Measurements from ENCODE around the gene SMS. TPM values are rescaled to one million over a fixed set of nuclear protein-coding genes. Genes with fewer than 3 reads are reported as not detected.

SMS gene
- total and polyA plus RNA-seq, 4 donors: 54.3 to 110 (median 84.8) TPM

- 78% methylated on average over 2 of the region's 4 CpGs for WGBS (ENCODE audit: insufficient coverage)
- no peak for DNase-seq (ENCODE audit: low read depth in 4 of 6, low spot score in 6 of 6)
- Histone ChIP-seq H3K36me3 (ENCODE audit: control insufficient read depth, insufficient read depth, low read length) (peaks cover 17% of the 10 kb centered on the region), H3K4me3 (ENCODE audit: low read depth, low read length) (no peak overlapping the region), H3K9me3 (ENCODE audit: control insufficient read depth, insufficient read depth, low read length) (no peaks in the 10 kb centered on the region), H3K27me3 (ENCODE audit: control insufficient read depth, insufficient read depth, low read length) (peaks cover 4% of the 10 kb centered on the region), H3K4me1 (ENCODE audit: control insufficient read depth, insufficient read depth, low read length) (no peaks in the 10 kb centered on the region), H3K27ac (ENCODE audit: low read depth, low read length) (no peak overlapping the region)
These were observed 48.9 kb downstream of the SMS start for GRCh38 chrX:21989384-21989783.

GRCh38 chrX:21990832-21991231, 50.3 kb downstream of the SMS start:
- H3K36me3 ChIP-seq (ENCODE audit: control insufficient read depth, insufficient read depth, low read length): peaks cover 17% of the 10 kb centered on the region
- no peak overlapping the region for H3K4me3 ChIP-seq (ENCODE audit: low read depth, low read length)
- 87% methylated on average over 3 of the region's 8 CpGs for WGBS (ENCODE audit: insufficient coverage)
- DNase-seq (ENCODE audit: low read depth in 4 of 6, low spot score in 6 of 6): no peak
- H3K9me3 ChIP-seq (ENCODE audit: control insufficient read depth, insufficient read depth, low read length): no peaks in the 10 kb centered on the region
- H3K27ac ChIP-seq (ENCODE audit: low read depth, low read length): no peak overlapping the region
- H3K27me3 ChIP-seq (ENCODE audit: control insufficient read depth, insufficient read depth, low read length): peaks cover 4% of the 10 kb centered on the region
- no peaks in the 10 kb centered on the region for H3K4me1 ChIP-seq (ENCODE audit: control insufficient read depth, insufficient read depth, low read length)

GRCh38 chrX:21991504-21991903, 51.0 kb downstream of the SMS start:
- H3K4me1 ChIP-seq (ENCODE audit: control insufficient read depth, insufficient read depth, low read length): no peaks in the 10 kb centered on the region
- no peak overlapping the region for H3K27ac ChIP-seq (ENCODE audit: low read depth, low read length)
- H3K9me3 ChIP-seq (ENCODE audit: control insufficient read depth, insufficient read depth, low read length): no peaks in the 10 kb centered on the region
- WGBS (ENCODE audit: insufficient coverage): no CpG with 5 or more reads among the region's 3 CpGs
- DNase-seq (ENCODE audit: low read depth in 4 of 6, low spot score in 6 of 6): no peak
- peaks cover 4% of the 10 kb centered on the region for H3K27me3 ChIP-seq (ENCODE audit: control insufficient read depth, insufficient read depth, low read length)
- H3K4me3 ChIP-seq (ENCODE audit: low read depth, low read length): no peak overlapping the region
- H3K36me3 ChIP-seq (ENCODE audit: control insufficient read depth, insufficient read depth, low read length): peaks cover 17% of the 10 kb centered on the region

- Histone ChIP-seq H3K4me3 (ENCODE audit: low read depth, low read length) (no peak overlapping the region), H3K9me3 (ENCODE audit: control insufficient read depth, insufficient read depth, low read length) (no peaks in the 10 kb centered on the region), H3K27me3 (ENCODE audit: control insufficient read depth, insufficient read depth, low read length) (peaks cover 4% of the 10 kb centered on the region), H3K4me1 (ENCODE audit: control insufficient read depth, insufficient read depth, low read length) (no peaks in the 10 kb centered on the region), H3K36me3 (ENCODE audit: control insufficient read depth, insufficient read depth, low read length) (peaks cover 15% of the 10 kb centered on the region), H3K27ac (ENCODE audit: low read depth, low read length) (no peak overlapping the region)
- DNase-seq (ENCODE audit: low read depth in 4 of 6, low spot score in 6 of 6): no peak
- 84% methylated on average over 6 of the region's 8 CpGs for WGBS (ENCODE audit: insufficient coverage)
These were observed 52.8 kb downstream of the SMS start for GRCh38 chrX:21993265-21993664.

GRCh38 chrX:21996872-21997455, 56.5 kb downstream of the SMS start:
- peak in 2 of 6 donors; percentile 26 to 59 for DNase-seq (ENCODE audit: low read depth in 4 of 6, low spot score in 6 of 6)
- peak overlapping the region; percentile 29 for H3K27ac ChIP-seq (ENCODE audit: low read depth, low read length)
- no peaks in the 10 kb centered on the region for H3K4me1 ChIP-seq (ENCODE audit: control insufficient read depth, insufficient read depth, low read length)
- no peak overlapping the region for H3K4me3 ChIP-seq (ENCODE audit: low read depth, low read length)
- H3K9me3 ChIP-seq (ENCODE audit: control insufficient read depth, insufficient read depth, low read length): peaks cover 2% of the 10 kb centered on the region
- H3K27me3 ChIP-seq (ENCODE audit: control insufficient read depth, insufficient read depth, low read length): no peaks in the 10 kb centered on the region
- WGBS (ENCODE audit: insufficient coverage): 50% methylated on average over 8 of the region's 10 CpGs
- peaks cover 8% of the 10 kb centered on the region for H3K36me3 ChIP-seq (ENCODE audit: control insufficient read depth, insufficient read depth, low read length)

GRCh38 chrX:21998037-21998436, 57.5 kb downstream of the SMS start:
- Histone ChIP-seq H3K9me3 (ENCODE audit: control insufficient read depth, insufficient read depth, low read length) (peaks cover 2% of the 10 kb centered on the region), H3K36me3 (ENCODE audit: control insufficient read depth, insufficient read depth, low read length) (peaks cover 8% of the 10 kb centered on the region), H3K4me3 (ENCODE audit: low read depth, low read length) (no peak overlapping the region), H3K4me1 (ENCODE audit: control insufficient read depth, insufficient read depth, low read length) (no peaks in the 10 kb centered on the region), H3K27me3 (ENCODE audit: control insufficient read depth, insufficient read depth, low read length) (no peaks in the 10 kb centered on the region), H3K27ac (ENCODE audit: low read depth, low read length) (no peak overlapping the region)
- DNase-seq (ENCODE audit: low read depth in 4 of 6, low spot score in 6 of 6): no peak
- 80% methylated on average over 3 of the region's 4 CpGs for WGBS (ENCODE audit: insufficient coverage)

- no peak for DNase-seq (ENCODE audit: low read depth in 4 of 6, low spot score in 6 of 6)
- H3K4me3 ChIP-seq (ENCODE audit: low read depth, low read length): no peak overlapping the region
- WGBS (ENCODE audit: insufficient coverage): 79% methylated on average over 10 of the region's 10 CpGs
- no peaks in the 10 kb centered on the region for H3K4me1 ChIP-seq (ENCODE audit: control insufficient read depth, insufficient read depth, low read length)
- H3K36me3 ChIP-seq (ENCODE audit: control insufficient read depth, insufficient read depth, low read length): no peaks in the 10 kb centered on the region
- H3K27ac ChIP-seq (ENCODE audit: low read depth, low read length): no peak overlapping the region
- H3K9me3 ChIP-seq (ENCODE audit: control insufficient read depth, insufficient read depth, low read length): peaks cover 6% of the 10 kb centered on the region
- H3K27me3 ChIP-seq (ENCODE audit: control insufficient read depth, insufficient read depth, low read length): no peaks in the 10 kb centered on the region
These were observed 64.4 kb downstream of the SMS start for GRCh38 chrX:22004866-22005265.

- Histone ChIP-seq H3K27me3 (ENCODE audit: control insufficient read depth, insufficient read depth, low read length) (no peaks in the 10 kb centered on the region), H3K4me1 (ENCODE audit: control insufficient read depth, insufficient read depth, low read length) (no peaks in the 10 kb centered on the region), H3K9me3 (ENCODE audit: control insufficient read depth, insufficient read depth, low read length) (peaks cover 4% of the 10 kb centered on the region), H3K27ac (ENCODE audit: low read depth, low read length) (no peak overlapping the region), H3K4me3 (ENCODE audit: low read depth, low read length) (no peak overlapping the region), H3K36me3 (ENCODE audit: control insufficient read depth, insufficient read depth, low read length) (no peaks in the 10 kb centered on the region)
- no peak for DNase-seq (ENCODE audit: low read depth in 4 of 6, low spot score in 6 of 6)
- 54% methylated on average over 4 of the region's 5 CpGs for WGBS (ENCODE audit: insufficient coverage)
These were observed 71.5 kb downstream of the SMS start for GRCh38 chrX:22012051-22012450.

- Histone ChIP-seq H3K9me3 (ENCODE audit: control insufficient read depth, insufficient read depth, low read length) (peaks cover 4% of the 10 kb centered on the region), H3K4me3 (ENCODE audit: low read depth, low read length) (no peak overlapping the region), H3K27ac (ENCODE audit: low read depth, low read length) (no peak overlapping the region), H3K36me3 (ENCODE audit: control insufficient read depth, insufficient read depth, low read length) (no peaks in the 10 kb centered on the region), H3K4me1 (ENCODE audit: control insufficient read depth, insufficient read depth, low read length) (no peaks in the 10 kb centered on the region), H3K27me3 (ENCODE audit: control insufficient read depth, insufficient read depth, low read length) (no peaks in the 10 kb centered on the region)
- WGBS (ENCODE audit: insufficient coverage): 81% methylated on average over 7 of the region's 7 CpGs
- no peak for DNase-seq (ENCODE audit: low read depth in 4 of 6, low spot score in 6 of 6)
These were observed 72.4 kb downstream of the SMS start for GRCh38 chrX:22012931-22013330.

- Histone ChIP-seq H3K4me3 (ENCODE audit: low read depth, low read length) (no peak overlapping the region), H3K4me1 (ENCODE audit: control insufficient read depth, insufficient read depth, low read length) (no peaks in the 10 kb centered on the region), H3K27ac (ENCODE audit: low read depth, low read length) (no peak overlapping the region), H3K36me3 (ENCODE audit: control insufficient read depth, insufficient read depth, low read length) (no peaks in the 10 kb centered on the region), H3K27me3 (ENCODE audit: control insufficient read depth, insufficient read depth, low read length) (no peaks in the 10 kb centered on the region), H3K9me3 (ENCODE audit: control insufficient read depth, insufficient read depth, low read length) (no peaks in the 10 kb centered on the region)
- 72% methylated on average over 5 of the region's 9 CpGs for WGBS (ENCODE audit: insufficient coverage)
- no peak for DNase-seq (ENCODE audit: low read depth in 4 of 6, low spot score in 6 of 6)
These were observed 74.7 kb downstream of the SMS start for GRCh38 chrX:22015139-22015750.
